Measurements from ENCODE around the gene OTOG.

GRCh38 chr11:17641792-17642350 lies 94.8 kb downstream of the OTOG start:
- no peak for TF ChIP-seq CTCF (IDR thresholded peaks at IDR 0.05)
- TF ChIP-seq POLR2AphosphoS5 (IDR thresholded peaks at IDR 0.05), result no peak
- TF ChIP-seq EP300 (IDR thresholded peaks at IDR 0.05), result no peak
